Measurements from ENCODE around the gene THSD4.

THSD4 gene

GRCh38 chr15:71780115-71780976 lies 665.1 kb downstream of the THSD4 start:
- Histone ChIP-seq H3K27ac (ENCODE audit: low read depth, low read length, severe bottlenecking) (no peak overlapping the region), H3K4me3 (ENCODE audit: extremely low read depth, insufficient read depth, low read length, poor library complexity, severe bottlenecking) (no peak overlapping the region), H3K4me1 (ENCODE audit: control insufficient read depth, insufficient read depth, low read length, poor library complexity, severe bottlenecking) (peaks cover 8% of the 10 kb centered on the region), H3K36me3 (ENCODE audit: control insufficient read depth, insufficient read depth, low read length) (no peaks in the 10 kb centered on the region), H3K9me3 (ENCODE audit: control insufficient read depth, low read length) (no peaks in the 10 kb centered on the region)
- 26 to 43% methylated on average over 2 to 5 of the region's 13 CpGs for WGBS, 2 experiments (ENCODE audit: insufficient coverage in 2 of 2)

- no peaks in the 10 kb centered on the region for H3K9me3 ChIP-seq (ENCODE audit: control insufficient read depth, low read length)
These were observed 666.1 kb downstream of the THSD4 start for GRCh38 chr15:71781179-71781964.

GRCh38 chr15:71781965-71782265 lies 666.6 kb downstream of the THSD4 start:
- H3K4me3 ChIP-seq (ENCODE audit: extremely low read depth, insufficient read depth, low read length, poor library complexity, severe bottlenecking) = no peak overlapping the region
- H3K4me1 ChIP-seq (ENCODE audit: control insufficient read depth, insufficient read depth, low read length, poor library complexity, severe bottlenecking) = peaks cover 5% of the 10 kb centered on the region
- H3K9me3 ChIP-seq (ENCODE audit: control insufficient read depth, low read length) = no peaks in the 10 kb centered on the region
- H3K36me3 ChIP-seq (ENCODE audit: control insufficient read depth, insufficient read depth, low read length) = no peaks in the 10 kb centered on the region
- no peak overlapping the region for H3K27ac ChIP-seq (ENCODE audit: low read depth, low read length, severe bottlenecking)
- 89 to 98% methylated on average over 7 of the region's 8 CpGs for WGBS, 2 experiments (ENCODE audit: insufficient coverage in 2 of 2)

More at GRCh38 chr15:71781179-71781964, 666.1 kb downstream of the THSD4 start:
- Histone ChIP-seq H3K36me3 (ENCODE audit: control insufficient read depth, insufficient read depth, low read length) (no peaks in the 10 kb centered on the region), H3K4me1 (ENCODE audit: control insufficient read depth, insufficient read depth, low read length, poor library complexity, severe bottlenecking) (peaks cover 5% of the 10 kb centered on the region), H3K4me3 (ENCODE audit: extremely low read depth, insufficient read depth, low read length, poor library complexity, severe bottlenecking) (no peak overlapping the region), H3K27ac (ENCODE audit: low read depth, low read length, severe bottlenecking) (no peak overlapping the region)
- WGBS, 2 experiments (ENCODE audit: insufficient coverage in 2 of 2) = 89 to 90% methylated on average over 3 to 9 of the region's 9 CpGs

- peaks cover 5% of the 10 kb centered on the region for H3K4me1 ChIP-seq (ENCODE audit: control insufficient read depth, insufficient read depth, low read length, poor library complexity, severe bottlenecking)
- no peak overlapping the region for H3K4me3 ChIP-seq (ENCODE audit: extremely low read depth, insufficient read depth, low read length, poor library complexity, severe bottlenecking)
- H3K9me3 ChIP-seq (ENCODE audit: control insufficient read depth, low read length) = no peaks in the 10 kb centered on the region
- H3K27ac ChIP-seq (ENCODE audit: low read depth, low read length, severe bottlenecking) = no peak overlapping the region
- H3K36me3 ChIP-seq (ENCODE audit: control insufficient read depth, insufficient read depth, low read length) = no peaks in the 10 kb centered on the region
- 85% methylated on average over 4 of the region's 10 CpGs; no CpG with 5 or more reads in 1 of the 2 experiments for WGBS, 2 experiments (ENCODE audit: insufficient coverage in 2 of 2)
These were observed 667.3 kb downstream of the THSD4 start for GRCh38 chr15:71782422-71783165.

GRCh38 chr15:71784719-71785118 lies 669.4 kb downstream of the THSD4 start:
- Histone ChIP-seq H3K36me3 (ENCODE audit: control insufficient read depth, insufficient read depth, low read length) (no peaks in the 10 kb centered on the region), H3K9me3 (ENCODE audit: control insufficient read depth, low read length) (no peaks in the 10 kb centered on the region)

GRCh38 chr15:71785996-71786395 lies 670.7 kb downstream of the THSD4 start:
- H3K9me3 ChIP-seq (ENCODE audit: control insufficient read depth, low read length) = no peaks in the 10 kb centered on the region
- no peaks in the 10 kb centered on the region for H3K36me3 ChIP-seq (ENCODE audit: control insufficient read depth, insufficient read depth, low read length)
- 93 to 100% methylated on average over 1 to 2 of the region's 2 CpGs for WGBS, 2 experiments (ENCODE audit: insufficient coverage in 2 of 2)
- no peak overlapping the region for H3K4me3 ChIP-seq (ENCODE audit: extremely low read depth, insufficient read depth, low read length, poor library complexity, severe bottlenecking)
- H3K27ac ChIP-seq (ENCODE audit: low read depth, low read length, severe bottlenecking) = no peak overlapping the region
- no peaks in the 10 kb centered on the region for H3K4me1 ChIP-seq (ENCODE audit: control insufficient read depth, insufficient read depth, low read length, poor library complexity, severe bottlenecking)

More at GRCh38 chr15:71784719-71785118, 669.4 kb downstream of the THSD4 start:
- Histone ChIP-seq H3K4me1 (ENCODE audit: control insufficient read depth, insufficient read depth, low read length, poor library complexity, severe bottlenecking) (no peaks in the 10 kb centered on the region), H3K4me3 (ENCODE audit: extremely low read depth, insufficient read depth, low read length, poor library complexity, severe bottlenecking) (no peak overlapping the region), H3K27ac (ENCODE audit: low read depth, low read length, severe bottlenecking) (no peak overlapping the region)
- WGBS, 2 experiments (ENCODE audit: insufficient coverage in 2 of 2) = 72 to 80% methylated on average over 4 to 6 of the region's 6 CpGs

- WGBS, 2 experiments (ENCODE audit: insufficient coverage in 2 of 2) = 92 to 94% methylated on average over 4 to 7 of the region's 7 CpGs
- no peaks in the 10 kb centered on the region for H3K4me1 ChIP-seq (ENCODE audit: control insufficient read depth, insufficient read depth, low read length, poor library complexity, severe bottlenecking)
- no peak overlapping the region for H3K4me3 ChIP-seq (ENCODE audit: extremely low read depth, insufficient read depth, low read length, poor library complexity, severe bottlenecking)
- no peaks in the 10 kb centered on the region for H3K36me3 ChIP-seq (ENCODE audit: control insufficient read depth, insufficient read depth, low read length)
- no peaks in the 10 kb centered on the region for H3K9me3 ChIP-seq (ENCODE audit: control insufficient read depth, low read length)
- H3K27ac ChIP-seq (ENCODE audit: low read depth, low read length, severe bottlenecking) = no peak overlapping the region
These were observed 671.4 kb downstream of the THSD4 start for GRCh38 chr15:71786673-71787072.

GRCh38 chr15:71788646-71789579 lies 673.6 kb downstream of the THSD4 start:
- H3K4me3 ChIP-seq (ENCODE audit: extremely low read depth, insufficient read depth, low read length, poor library complexity, severe bottlenecking) = no peak overlapping the region
- H3K9me3 ChIP-seq (ENCODE audit: control insufficient read depth, low read length) = no peaks in the 10 kb centered on the region
- no peaks in the 10 kb centered on the region for H3K36me3 ChIP-seq (ENCODE audit: control insufficient read depth, insufficient read depth, low read length)
- H3K27ac ChIP-seq (ENCODE audit: low read depth, low read length, severe bottlenecking) = no peak overlapping the region
- 96 to 98% methylated on average over 13 to 14 of the region's 15 CpGs for WGBS, 2 experiments (ENCODE audit: insufficient coverage in 2 of 2)
- H3K4me1 ChIP-seq (ENCODE audit: control insufficient read depth, insufficient read depth, low read length, poor library complexity, severe bottlenecking) = no peaks in the 10 kb centered on the region

- H3K9me3 ChIP-seq (ENCODE audit: control insufficient read depth, low read length) = no peaks in the 10 kb centered on the region
- no peaks in the 10 kb centered on the region for H3K4me1 ChIP-seq (ENCODE audit: control insufficient read depth, insufficient read depth, low read length, poor library complexity, severe bottlenecking)
- H3K36me3 ChIP-seq (ENCODE audit: control insufficient read depth, insufficient read depth, low read length) = no peaks in the 10 kb centered on the region
- H3K4me3 ChIP-seq (ENCODE audit: extremely low read depth, insufficient read depth, low read length, poor library complexity, severe bottlenecking) = no peak overlapping the region
- 85 to 99% methylated on average over 6 of the region's 6 CpGs for WGBS, 2 experiments (ENCODE audit: insufficient coverage in 2 of 2)
- no peak overlapping the region for H3K27ac ChIP-seq (ENCODE audit: low read depth, low read length, severe bottlenecking)
These were observed 674.3 kb downstream of the THSD4 start for GRCh38 chr15:71789616-71790015.

- no peak overlapping the region for H3K27ac ChIP-seq (ENCODE audit: low read depth, low read length, severe bottlenecking)
- 91 to 92% methylated on average over 7 to 8 of the region's 10 CpGs for WGBS, 2 experiments (ENCODE audit: insufficient coverage in 2 of 2)
These were observed 674.8 kb downstream of the THSD4 start for GRCh38 chr15:71790081-71790480.

More at GRCh38 chr15:71790081-71790480, 674.8 kb downstream of the THSD4 start:
- no peak overlapping the region for H3K4me3 ChIP-seq (ENCODE audit: extremely low read depth, insufficient read depth, low read length, poor library complexity, severe bottlenecking)
- no peaks in the 10 kb centered on the region for H3K9me3 ChIP-seq (ENCODE audit: control insufficient read depth, low read length)
- no peaks in the 10 kb centered on the region for H3K36me3 ChIP-seq (ENCODE audit: control insufficient read depth, insufficient read depth, low read length)
- H3K4me1 ChIP-seq (ENCODE audit: control insufficient read depth, insufficient read depth, low read length, poor library complexity, severe bottlenecking) = no peaks in the 10 kb centered on the region
